ENCODE measurements around the gene PCDH9.

PCDH9 gene

GRCh38 chr13:66704110-66704509 is 526.0 kb downstream of the PCDH9 start:
- no peak for TF ChIP-seq CTCF (IDR thresholded peaks at IDR 0.05; ENCODE audit: insufficient read depth, low read length, missing control alignments)
- CTCF ChIA-PET, result no interaction called here
- H3K4me3 ChIP-seq (ENCODE audit: low read depth, low read length), result no peak overlapping the region
- POLR2A ChIA-PET, result no interaction called here
- no peak for DNase-seq (ENCODE audit: low read depth, low spot score)

GRCh38 chr13:66703597-66703996 is 526.5 kb downstream of the PCDH9 start:
- CTCF ChIA-PET, result no interaction called here
- no peak overlapping the region for H3K4me3 ChIP-seq (ENCODE audit: low read depth, low read length)
- POLR2A ChIA-PET, result no interaction called here
- DNase-seq (ENCODE audit: low read depth, low spot score), result no peak
- TF ChIP-seq CTCF (IDR thresholded peaks at IDR 0.05; ENCODE audit: insufficient read depth, low read length, missing control alignments), result no peak

- CTCF ChIA-PET, result interaction anchor here (1.2 kb wide), 1 partner anchor 11 kb away, joined by 5 read pairs; no protein-coding TSS in a partner anchor
- no peak overlapping the region for H3K4me3 ChIP-seq (ENCODE audit: low read depth, low read length)
- no peak for TF ChIP-seq CTCF (IDR thresholded peaks at IDR 0.05; ENCODE audit: insufficient read depth, low read length, missing control alignments)
- DNase-seq (ENCODE audit: low read depth, low spot score), result no peak
- POLR2A ChIA-PET, result no interaction called here
Measured at GRCh38 chr13:66700117-66700601, 530.0 kb downstream of the PCDH9 start.

- TF ChIP-seq CTCF (IDR thresholded peaks at IDR 0.05; ENCODE audit: insufficient read depth, low read length, missing control alignments), result no peak
- POLR2A ChIA-PET, result no interaction called here
- DNase-seq (ENCODE audit: low read depth, low spot score), result no peak
- CTCF ChIA-PET, result interaction anchor here (1.0 kb wide), 1 partner anchor 545 kb away, joined by 3 read pairs; no protein-coding TSS in a partner anchor
- H3K4me3 ChIP-seq (ENCODE audit: low read depth, low read length), result no peak overlapping the region
Measured at GRCh38 chr13:66693656-66694055, 536.5 kb downstream of the PCDH9 start.

- no peak overlapping the region for H3K4me3 ChIP-seq (ENCODE audit: low read depth, low read length)
- no peak for DNase-seq (ENCODE audit: low read depth, low spot score)
- CTCF ChIA-PET, result no interaction called here
- no peak for TF ChIP-seq CTCF (IDR thresholded peaks at IDR 0.05; ENCODE audit: insufficient read depth, low read length, missing control alignments)
- POLR2A ChIA-PET, result no interaction called here
Measured at GRCh38 chr13:66691149-66691548, 539.0 kb downstream of the PCDH9 start.

GRCh38 chr13:66689628-66690027 is 540.5 kb downstream of the PCDH9 start:
- TF ChIP-seq CTCF (IDR thresholded peaks at IDR 0.05; ENCODE audit: insufficient read depth, low read length, missing control alignments), result peak; percentile 29
- no peak overlapping the region for H3K4me3 ChIP-seq (ENCODE audit: low read depth, low read length)
- POLR2A ChIA-PET, result no interaction called here
- CTCF ChIA-PET, result interaction anchor here (0.6 to 1.5 kb wide), 13 partner anchors 9 to 1032 kb away, joined by 3 to 6 read pairs (median 3); no protein-coding TSS in a partner anchor
- DNase-seq (ENCODE audit: low read depth, low spot score), result no peak
